ENCODE results near the gene ECT2.
A peak's percentile ranks its signal among the peaks of the same experiment; 100 is the strongest.
"Not testable (repeated sequence)": the region's sequence is repeated elsewhere in the genome, so short reads cannot be mapped to it uniquely, and the experiment has no call there.

ECT2 gene

GRCh38 chr3:172750368-172751174, at the start of gene ECT2:
Gene ECT2, plus strand, starts transcription at chr3:172750726. Its CDS starts 3,805 bp downstream, at chr3:172754531.
- peak; percentile 93 for DNase-seq (ENCODE audit: low read depth in 1 of 2, low spot score in 1 of 2)

GRCh38 chr3:172700936-172701455, 49.5 kb upstream of the ECT2 start:
- DNase-seq (ENCODE audit: low read depth in 1 of 2, low spot score in 1 of 2), result no peak

GRCh38 chr3:172701751-172702150, 48.8 kb upstream of the ECT2 start:
- no peak for DNase-seq (ENCODE audit: low read depth in 1 of 2, low spot score in 1 of 2)

GRCh38 chr3:172702256-172702655, 48.3 kb upstream of the ECT2 start:
- DNase-seq (ENCODE audit: low read depth in 1 of 2, low spot score in 1 of 2), result no peak

- DNase-seq (ENCODE audit: low read depth in 1 of 2, low spot score in 1 of 2), result not testable (repeated sequence)
These were observed 47.8 kb upstream of the ECT2 start for GRCh38 chr3:172702731-172703130.

GRCh38 chr3:172704001-172704400, 46.5 kb upstream of the ECT2 start:
- DNase-seq (ENCODE audit: low read depth in 1 of 2, low spot score in 1 of 2), result no peak

- DNase-seq (ENCODE audit: low read depth in 1 of 2, low spot score in 1 of 2), result no peak
These were observed 45.4 kb upstream of the ECT2 start for GRCh38 chr3:172705170-172705569.

- DNase-seq (ENCODE audit: low read depth in 1 of 2, low spot score in 1 of 2), result no peak
These were observed 43.5 kb upstream of the ECT2 start for GRCh38 chr3:172707030-172707429.

GRCh38 chr3:172707967-172708366, 42.6 kb upstream of the ECT2 start:
- DNase-seq (ENCODE audit: low read depth in 1 of 2, low spot score in 1 of 2), result no peak

- DNase-seq (ENCODE audit: low read depth in 1 of 2, low spot score in 1 of 2), result no peak
These were observed 41.4 kb upstream of the ECT2 start for GRCh38 chr3:172708921-172709773.

GRCh38 chr3:172709774-172710663, 40.5 kb upstream of the ECT2 start:
- no peak for DNase-seq (ENCODE audit: low read depth in 1 of 2, low spot score in 1 of 2)

GRCh38 chr3:172710664-172711453, 39.7 kb upstream of the ECT2 start, which contains the start of gene NCEH1:
Gene NCEH1, minus strand, starts transcription at chr3:172711067. Its CDS starts 83 bp downstream, at chr3:172710984.
- peak; percentile 32 to 33 for DNase-seq (ENCODE audit: low read depth in 1 of 2, low spot score in 1 of 2)

GRCh38 chr3:172711454-172711795, 39.1 kb upstream of the ECT2 start:
- no peak for DNase-seq (ENCODE audit: low read depth in 1 of 2, low spot score in 1 of 2)

GRCh38 chr3:172713316-172713715, 37.2 kb upstream of the ECT2 start:
- DNase-seq (ENCODE audit: low read depth in 1 of 2, low spot score in 1 of 2), result no peak

- no peak for DNase-seq (ENCODE audit: low read depth in 1 of 2, low spot score in 1 of 2)
These were observed 34.0 kb upstream of the ECT2 start for GRCh38 chr3:172716476-172716875.

GRCh38 chr3:172717493-172718088, 32.9 kb upstream of the ECT2 start:
- DNase-seq (ENCODE audit: low read depth in 1 of 2, low spot score in 1 of 2), result no peak

- DNase-seq (ENCODE audit: low read depth in 1 of 2, low spot score in 1 of 2), result not testable (repeated sequence)
These were observed 27.9 kb upstream of the ECT2 start for GRCh38 chr3:172722536-172723040.

- no peak for DNase-seq (ENCODE audit: low read depth in 1 of 2, low spot score in 1 of 2)
These were observed 24.1 kb upstream of the ECT2 start for GRCh38 chr3:172726380-172726779.

- DNase-seq (ENCODE audit: low read depth in 1 of 2, low spot score in 1 of 2), result no peak
These were observed 15.5 kb upstream of the ECT2 start for GRCh38 chr3:172735014-172735413.

All from activated T-helper 1 cell treated with anti-CD3 and anti-CD28 coated beads, Interleukin-2, amount 50 U/mL, for 16 hours (primary cell).